ENCODE results near the gene COG5.

Gene COG5

GRCh38 chr7:107479303-107479702 lies 84.4 kb downstream of the COG5 start:
- Histone ChIP-seq H3K4me3 (ENCODE audit: low read length) (no peak overlapping the region), H3K9ac (ENCODE audit: low read depth, low read length) (no peak overlapping the region), H3K9me3 (ENCODE audit: insufficient read depth, low read depth, low read length) (no peaks in the 10 kb centered on the region), H3K27ac (ENCODE audit: low read depth, low read length) (no peak overlapping the region), H3K27me3 (ENCODE audit: insufficient read depth, low read length) (no peaks in the 10 kb centered on the region), H3K4me1 (ENCODE audit: insufficient read depth, low read length) (no peaks in the 10 kb centered on the region), H3K36me3 (ENCODE audit: insufficient read depth, low read length) (no peaks in the 10 kb centered on the region)
- 100% methylated on average over 1 of the region's 2 CpGs for WGBS

GRCh38 chr7:107474104-107474521 lies 89.6 kb downstream of the COG5 start:
- no peaks in the 10 kb centered on the region for H3K4me1 ChIP-seq (ENCODE audit: insufficient read depth, low read length)
- H3K9me3 ChIP-seq (ENCODE audit: insufficient read depth, low read depth, low read length) = no peaks in the 10 kb centered on the region
- H3K27ac ChIP-seq (ENCODE audit: low read depth, low read length) = no peak overlapping the region
- no peak overlapping the region for H3K9ac ChIP-seq (ENCODE audit: low read depth, low read length)
- H3K4me3 ChIP-seq (ENCODE audit: low read length) = no peak overlapping the region
- H3K36me3 ChIP-seq (ENCODE audit: insufficient read depth, low read length) = no peaks in the 10 kb centered on the region
- no peaks in the 10 kb centered on the region for H3K27me3 ChIP-seq (ENCODE audit: insufficient read depth, low read length)
- WGBS = 92% methylated on average over 5 of the region's 5 CpGs

GRCh38 chr7:107472116-107472515 lies 91.6 kb downstream of the COG5 start:
- Histone ChIP-seq H3K27ac (ENCODE audit: low read depth, low read length) (no peak overlapping the region), H3K36me3 (ENCODE audit: insufficient read depth, low read length) (no peaks in the 10 kb centered on the region), H3K9ac (ENCODE audit: low read depth, low read length) (no peak overlapping the region), H3K27me3 (ENCODE audit: insufficient read depth, low read length) (no peaks in the 10 kb centered on the region), H3K4me1 (ENCODE audit: insufficient read depth, low read length) (no peaks in the 10 kb centered on the region), H3K9me3 (ENCODE audit: insufficient read depth, low read depth, low read length) (no peaks in the 10 kb centered on the region), H3K4me3 (ENCODE audit: low read length) (no peak overlapping the region)
- WGBS = 87% methylated on average over 2 of the region's 3 CpGs

- Histone ChIP-seq H3K9ac (ENCODE audit: low read depth, low read length) (no peak overlapping the region), H3K4me3 (ENCODE audit: low read length) (no peak overlapping the region), H3K4me1 (ENCODE audit: insufficient read depth, low read length) (no peaks in the 10 kb centered on the region), H3K9me3 (ENCODE audit: insufficient read depth, low read depth, low read length) (no peaks in the 10 kb centered on the region), H3K27ac (ENCODE audit: low read depth, low read length) (no peak overlapping the region), H3K36me3 (ENCODE audit: insufficient read depth, low read length) (no peaks in the 10 kb centered on the region), H3K27me3 (ENCODE audit: insufficient read depth, low read length) (no peaks in the 10 kb centered on the region)
- 95% methylated on average over 2 of the region's 3 CpGs for WGBS
Measured at GRCh38 chr7:107471292-107472070, 92.2 kb downstream of the COG5 start.

- 87% methylated on average over 4 of the region's 4 CpGs for WGBS
- Histone ChIP-seq H3K9ac (ENCODE audit: low read depth, low read length) (no peak within 1 kb of the TSS), H3K27ac (ENCODE audit: low read depth, low read length) (no peak within 1 kb of the TSS)
Measured at GRCh38 chr7:107469929-107470328, 93.8 kb downstream of the COG5 start, which contains the start of gene GPR22. Gene GPR22, plus strand, starts transcription at chr7:107470057. Its CDS starts 4,004 bp downstream, at chr7:107474061.

GRCh38 chr7:107468824-107469223 lies 94.9 kb downstream of the COG5 start:
- H3K27me3 ChIP-seq (ENCODE audit: insufficient read depth, low read length) = no peaks in the 10 kb centered on the region
- H3K27ac ChIP-seq (ENCODE audit: low read depth, low read length) = no peak overlapping the region
- no peaks in the 10 kb centered on the region for H3K4me1 ChIP-seq (ENCODE audit: insufficient read depth, low read length)
- no peaks in the 10 kb centered on the region for H3K36me3 ChIP-seq (ENCODE audit: insufficient read depth, low read length)
- no peak overlapping the region for H3K9ac ChIP-seq (ENCODE audit: low read depth, low read length)
- no CpG with 5 or more reads among the region's 1 CpG for WGBS
- no peak overlapping the region for H3K4me3 ChIP-seq (ENCODE audit: low read length)
- no peaks in the 10 kb centered on the region for H3K9me3 ChIP-seq (ENCODE audit: insufficient read depth, low read depth, low read length)

More at GRCh38 chr7:107469929-107470328, 93.8 kb downstream of the COG5 start, which contains the start of gene GPR22:
- Histone ChIP-seq H3K9me3 (ENCODE audit: insufficient read depth, low read depth, low read length) (no peaks in the 10 kb centered on the region), H3K4me3 (ENCODE audit: low read length) (no peak within 1 kb of the TSS), H3K4me1 (ENCODE audit: insufficient read depth, low read length) (no peaks in the 10 kb centered on the region), H3K27me3 (ENCODE audit: insufficient read depth, low read length) (no peaks in the 10 kb centered on the region), H3K36me3 (ENCODE audit: insufficient read depth, low read length) (no peaks in the 10 kb centered on the region)

GRCh38 chr7:107467972-107468371 lies 95.7 kb downstream of the COG5 start:
- H3K9me3 ChIP-seq (ENCODE audit: insufficient read depth, low read depth, low read length) = no peaks in the 10 kb centered on the region
- H3K36me3 ChIP-seq (ENCODE audit: insufficient read depth, low read length) = no peaks in the 10 kb centered on the region
- H3K27ac ChIP-seq (ENCODE audit: low read depth, low read length) = no peak overlapping the region
- H3K4me1 ChIP-seq (ENCODE audit: insufficient read depth, low read length) = peaks cover 5% of the 10 kb centered on the region; the same call in 1 of the 2 replicates
- H3K4me3 ChIP-seq (ENCODE audit: low read length) = no peak overlapping the region
- H3K27me3 ChIP-seq (ENCODE audit: insufficient read depth, low read length) = no peaks in the 10 kb centered on the region
- WGBS = 98% methylated on average over 2 of the region's 2 CpGs
- no peak overlapping the region for H3K9ac ChIP-seq (ENCODE audit: low read depth, low read length)

- H3K4me3 ChIP-seq (ENCODE audit: low read length) = no peak overlapping the region
- no peaks in the 10 kb centered on the region for H3K9me3 ChIP-seq (ENCODE audit: insufficient read depth, low read depth, low read length)
- H3K9ac ChIP-seq (ENCODE audit: low read depth, low read length) = no peak overlapping the region
- 95% methylated on average over 2 of the region's 3 CpGs for WGBS
- peaks cover 5% of the 10 kb centered on the region; the same call in 1 of the 2 replicates for H3K4me1 ChIP-seq (ENCODE audit: insufficient read depth, low read length)
- no peaks in the 10 kb centered on the region for H3K27me3 ChIP-seq (ENCODE audit: insufficient read depth, low read length)
- H3K27ac ChIP-seq (ENCODE audit: low read depth, low read length) = no peak overlapping the region
- no peaks in the 10 kb centered on the region for H3K36me3 ChIP-seq (ENCODE audit: insufficient read depth, low read length)
Measured at GRCh38 chr7:107464666-107465226, 99.0 kb downstream of the COG5 start.

GRCh38 chr7:107463139-107464078 lies 100.3 kb downstream of the COG5 start:
- Histone ChIP-seq H3K4me3 (ENCODE audit: low read length) (no peak overlapping the region), H3K27me3 (ENCODE audit: insufficient read depth, low read length) (no peaks in the 10 kb centered on the region), H3K36me3 (ENCODE audit: insufficient read depth, low read length) (no peaks in the 10 kb centered on the region), H3K9me3 (ENCODE audit: insufficient read depth, low read depth, low read length) (no peaks in the 10 kb centered on the region), H3K27ac (ENCODE audit: low read depth, low read length) (no peak overlapping the region; the same call in 1 of the 2 replicates), H3K9ac (ENCODE audit: low read depth, low read length) (no peak overlapping the region), H3K4me1 (ENCODE audit: insufficient read depth, low read length) (peaks cover 5% of the 10 kb centered on the region; the same call in 1 of the 2 replicates)
- WGBS = 68% methylated on average over 6 of the region's 6 CpGs

- no peaks in the 10 kb centered on the region for H3K9me3 ChIP-seq (ENCODE audit: insufficient read depth, low read depth, low read length)
- no peak overlapping the region for H3K27ac ChIP-seq (ENCODE audit: low read depth, low read length)
- 92% methylated on average over 2 of the region's 2 CpGs for WGBS
- H3K4me1 ChIP-seq (ENCODE audit: insufficient read depth, low read length) = peaks cover 5% of the 10 kb centered on the region; the same call in 1 of the 2 replicates
- no peak overlapping the region for H3K9ac ChIP-seq (ENCODE audit: low read depth, low read length)
- H3K36me3 ChIP-seq (ENCODE audit: insufficient read depth, low read length) = no peaks in the 10 kb centered on the region
- H3K4me3 ChIP-seq (ENCODE audit: low read length) = no peak overlapping the region
- H3K27me3 ChIP-seq (ENCODE audit: insufficient read depth, low read length) = no peaks in the 10 kb centered on the region
Measured at GRCh38 chr7:107461938-107462533, 101.7 kb downstream of the COG5 start.

Measured in HUES64 (cell line).